OCI-LY7 (cell line): ENCODE measurements around the gene GIPC3. TPM values are rescaled to one million over a fixed set of nuclear protein-coding genes. Genes with fewer than 3 reads are reported as not detected.
A peak's percentile ranks its signal among the peaks of the same experiment; 100 is the strongest.

Experiments
- BruUV-seq: library from RNA; stranded (reverse); fragments of 400-500 nt; replicated peaks from 2 replicates; lab custom pipeline; 2021; lab: Mats Ljungman, UMichigan
- CTCF ChIA-PET: fragments of 300-600 bp; sonication (Branson Sonifier 250); formaldehyde crosslinking; loops from one replicate; lab custom pipeline; 2022; ENCODE audit warnings: antibody characterized with exemption; ENCODE audit not compliant: unreplicated experiment; lab: Charles Lee
- POLR2A ChIA-PET: fragments of 300-600 bp; sonication (Branson Sonifier 250); formaldehyde crosslinking; loops from one replicate; lab custom pipeline; 2022; ENCODE audit warnings: antibody characterized with exemption; lab: Charles Lee
- DNase-seq: peaks from one replicate; pipeline ENCODE4 v3.0.0-alpha.2; 2015; ENCODE audit warnings: low spot score
- H2AFZ ChIP-seq: fragments of 200-600 bp; sonication (generic), shearing (Covaris generic); 2 replicates; pipeline ENCODE4 v1.6.1; 2014; ENCODE audit warnings: mild to moderate bottlenecking, antibody characterized with exemption, low read length, moderate library complexity
- H3K27ac ChIP-seq: fragments of 200-600 bp; sonication (generic); 2 replicates; pipeline ENCODE4 v1.5.1; 2014; ENCODE audit warnings: mixed run types, low read depth, mild to moderate bottlenecking, moderate library complexity, low read length, inconsistent platforms; ENCODE audit not compliant: poor library complexity, severe bottlenecking
- H3K36me3 ChIP-seq: fragments of 200-600 bp; sonication (generic); 2 replicates; pipeline ENCODE4 v1.6.1; 2014; ENCODE audit warnings: mild to moderate bottlenecking, antibody characterized with exemption, low read length, moderate library complexity, mixed read lengths; ENCODE audit not compliant: insufficient read depth
- H3K4me1 ChIP-seq: fragments of 200-600 bp; sonication (generic); 2 replicates; pipeline ENCODE4 v1.5.1; 2014; ENCODE audit warnings: mild to moderate bottlenecking, low read length; ENCODE audit not compliant: insufficient read depth, poor library complexity, severe bottlenecking
- H3K4me2 ChIP-seq: fragments of 200-600 bp; sonication (generic); 2 replicates; pipeline ENCODE4 v1.6.1; 2014; ENCODE audit warnings: mild to moderate bottlenecking, low read length
- H3K4me3 ChIP-seq: fragments of 200-600 bp; sonication (generic); 2 replicates; pipeline ENCODE4 v1.5.1; 2014; ENCODE audit warnings: mild to moderate bottlenecking, low read depth, low read length; ENCODE audit not compliant: poor library complexity, severe bottlenecking
- H3K79me2 ChIP-seq: fragments of 200-600 bp; sonication (generic); 2 replicates; pipeline ENCODE4 v1.6.1; 2016; ENCODE audit warnings: low read depth, mild to moderate bottlenecking, low read length, moderate library complexity, mixed read lengths; ENCODE audit not compliant: insufficient read depth
- H3K9me2 ChIP-seq: fragments of 200-600 bp; sonication (generic); 2 replicates; pipeline ENCODE4 v1.6.1; 2016; ENCODE audit warnings: mild to moderate bottlenecking, low read length, mixed read lengths; ENCODE audit not compliant: insufficient read depth
- H3K9me3 ChIP-seq: fragments of 200-600 bp; sonication (generic); 2 replicates; pipeline ENCODE4 v1.6.1; 2014; ENCODE audit warnings: mild to moderate bottlenecking, mixed run types, low read length, mixed read lengths
- H4K20me1 ChIP-seq: fragments of 200-600 bp; sonication (generic); 2 replicates; pipeline ENCODE4 v1.6.1; 2014; ENCODE audit warnings: mild to moderate bottlenecking, antibody characterized with exemption, low read length, moderate library complexity, mixed read lengths; ENCODE audit not compliant: insufficient read depth
- CTCF ChIP-seq: fragments of 200-600 bp; sonication (generic); conservative IDR thresholded peaks from 2 replicates; pipeline ENCODE4 v1.5.1; 2014; ENCODE audit warnings: mild to moderate bottlenecking, antibody characterized with exemption, low read length, moderate library complexity, mixed read lengths
- EZH2phosphoT487 ChIP-seq: fragments of 200-600 bp; sonication (generic); IDR thresholded peaks from 2 replicates; pipeline ENCODE4 v1.6.1; 2018; ENCODE audit warnings: low read depth, borderline replicate concordance, mild to moderate bottlenecking, mixed run types, antibody characterized with exemption, low read length, moderate library complexity, mixed read lengths
- intact Hi-C: fragments of 100-400 bp; cut with micrococcal nuclease; formaldehyde crosslinking; loops from one replicate; pipeline ENCODE4 v1.10.0; 2022; ENCODE audit not compliant: unreplicated experiment
- total RNA-seq, 2 experiments: library from RNA; depleted of rRNA in 1 of 2; stranded (reverse); fragments of >200 nt in 1 of 2; shearing (Covaris generic) in 1 of 2; gene quantifications; 2 replicates each; pipeline ENCODE4 v1.2.3, GENCODE V29; 2014 to 2022

GIPC3 gene
- total RNA-seq, 2 experiments from 2014 or later: not detected

- no peak overlapping the region for H3K4me2 ChIP-seq
- intact Hi-C loops: loop anchor here (5.0 kb wide), 2 partner anchors 70 to 160 kb away; partner anchors contain the start of gene TJP3
- peaks cover 49% of the 10 kb centered on the region; the same call in 1 of the 2 replicates for H3K36me3 ChIP-seq
- H3K4me3 ChIP-seq: no peak overlapping the region
- H3K79me2 ChIP-seq: no peaks in the 10 kb centered on the region
- H3K9me2 ChIP-seq: no peaks in the 10 kb centered on the region
- H2AFZ ChIP-seq: no peak overlapping the region
- ChIA-PET POLR2A (no interaction called here), CTCF (no interaction called here)
- no peaks in the 10 kb centered on the region for H3K4me1 ChIP-seq
- DNase-seq: peak; percentile 34
- H3K9me3 ChIP-seq: no peaks in the 10 kb centered on the region
- H3K27ac ChIP-seq: no peak overlapping the region
- H4K20me1 ChIP-seq: no peaks in the 10 kb centered on the region
- TF ChIP-seq EZH2phosphoT487 (no peak), CTCF (peak; percentile 74)
- BruUV-seq: no TSS peak
Measured at GRCh38 chr19:3547301-3547731, 38.0 kb upstream of the GIPC3 start.

- POLR2A ChIA-PET: no interaction called here
- BruUV-seq: no TSS peak
- Histone ChIP-seq H3K4me2 (no peak overlapping the region), H4K20me1 (no peaks in the 10 kb centered on the region), H2AFZ (no peak overlapping the region), H3K79me2 (peaks cover 4% of the 10 kb centered on the region; the same call in 1 of the 2 replicates), H3K9me3 (no peaks in the 10 kb centered on the region), H3K4me3 (no peak overlapping the region), H3K36me3 (peaks cover 44% of the 10 kb centered on the region; the same call in 1 of the 2 replicates), H3K27ac (no peak overlapping the region), H3K9me2 (no peaks in the 10 kb centered on the region), H3K4me1 (peaks cover 5% of the 10 kb centered on the region)
- CTCF ChIA-PET: no interaction called here
- intact Hi-C loops: loop anchor here (5.0 kb wide), 2 partner anchors 69 to 159 kb away; partner anchors contain the start of gene TJP3
- no peak for TF ChIP-seq EZH2phosphoT487
- TF ChIP-seq CTCF: peak; percentile 6; the same call in 1 of the 2 replicates
- no peak for DNase-seq
Measured at GRCh38 chr19:3547767-3548282, 37.5 kb upstream of the GIPC3 start.

- DNase-seq: no peak
- Histone ChIP-seq H3K4me3 (no peak overlapping the region), H3K36me3 (peaks cover 41% of the 10 kb centered on the region; the same call in 1 of the 2 replicates), H3K9me3 (no peaks in the 10 kb centered on the region), H3K79me2 (peaks cover 8% of the 10 kb centered on the region; the same call in 1 of the 2 replicates), H4K20me1 (no peaks in the 10 kb centered on the region), H3K9me2 (no peaks in the 10 kb centered on the region), H3K4me1 (peaks cover 13% of the 10 kb centered on the region), H3K27ac (no peak overlapping the region), H3K4me2 (no peak overlapping the region), H2AFZ (no peak overlapping the region)
- no peak for TF ChIP-seq EZH2phosphoT487
- no peak for TF ChIP-seq CTCF
- CTCF ChIA-PET: no interaction called here
- BruUV-seq: no TSS peak
- POLR2A ChIA-PET: no interaction called here
- intact Hi-C loops: loop anchor here (5.0 kb wide), 2 partner anchors 69 to 159 kb away; partner anchors contain the start of gene TJP3
Measured at GRCh38 chr19:3548606-3549005, 36.7 kb upstream of the GIPC3 start.
